ENCODE data around the gene ATP11C.

Gene ATP11C

DNA sequence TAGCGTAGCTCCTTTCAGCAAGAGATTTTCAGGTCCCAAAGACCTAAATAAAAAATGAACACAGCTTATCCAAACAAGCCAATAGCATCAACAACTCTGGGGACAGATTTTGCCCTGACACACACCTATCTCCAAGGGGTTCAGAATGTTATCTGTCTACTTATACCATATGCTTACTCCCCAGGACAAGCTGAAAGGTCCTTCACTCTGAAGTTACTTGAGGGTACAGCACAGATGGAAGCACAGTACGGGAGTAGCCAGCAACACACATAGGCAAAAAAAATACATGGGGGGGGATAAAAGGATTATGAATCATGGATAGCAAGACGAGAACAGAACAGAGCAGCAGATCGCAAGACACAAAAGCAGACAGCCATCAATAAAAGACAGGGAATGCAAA, 134.2 kb downstream of the ATP11C start:
- DNase-seq (ENCODE audit: low read depth) = no peak
- no peak overlapping the region for H3K4me3 ChIP-seq (ENCODE audit: low read depth, low read length)
- TF ChIP-seq, protein P1, sequence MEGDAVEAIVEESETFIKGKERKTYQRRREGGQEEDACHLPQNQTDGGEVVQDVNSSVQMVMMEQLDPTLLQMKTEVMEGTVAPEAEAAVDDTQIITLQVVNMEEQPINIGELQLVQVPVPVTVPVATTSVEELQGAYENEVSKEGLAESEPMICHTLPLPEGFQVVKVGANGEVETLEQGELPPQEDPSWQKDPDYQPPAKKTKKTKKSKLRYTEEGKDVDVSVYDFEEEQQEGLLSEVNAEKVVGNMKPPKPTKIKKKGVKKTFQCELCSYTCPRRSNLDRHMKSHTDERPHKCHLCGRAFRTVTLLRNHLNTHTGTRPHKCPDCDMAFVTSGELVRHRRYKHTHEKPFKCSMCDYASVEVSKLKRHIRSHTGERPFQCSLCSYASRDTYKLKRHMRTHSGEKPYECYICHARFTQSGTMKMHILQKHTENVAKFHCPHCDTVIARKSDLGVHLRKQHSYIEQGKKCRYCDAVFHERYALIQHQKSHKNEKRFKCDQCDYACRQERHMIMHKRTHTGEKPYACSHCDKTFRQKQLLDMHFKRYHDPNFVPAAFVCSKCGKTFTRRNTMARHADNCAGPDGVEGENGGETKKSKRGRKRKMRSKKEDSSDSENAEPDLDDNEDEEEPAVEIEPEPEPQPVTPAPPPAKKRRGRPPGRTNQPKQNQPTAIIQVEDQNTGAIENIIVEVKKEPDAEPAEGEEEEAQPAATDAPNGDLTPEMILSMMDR (IDR thresholded peaks at IDR 0.05; ENCODE audit: insufficient read depth, low read depth, low read length, missing control alignments) = no peak

DNA sequence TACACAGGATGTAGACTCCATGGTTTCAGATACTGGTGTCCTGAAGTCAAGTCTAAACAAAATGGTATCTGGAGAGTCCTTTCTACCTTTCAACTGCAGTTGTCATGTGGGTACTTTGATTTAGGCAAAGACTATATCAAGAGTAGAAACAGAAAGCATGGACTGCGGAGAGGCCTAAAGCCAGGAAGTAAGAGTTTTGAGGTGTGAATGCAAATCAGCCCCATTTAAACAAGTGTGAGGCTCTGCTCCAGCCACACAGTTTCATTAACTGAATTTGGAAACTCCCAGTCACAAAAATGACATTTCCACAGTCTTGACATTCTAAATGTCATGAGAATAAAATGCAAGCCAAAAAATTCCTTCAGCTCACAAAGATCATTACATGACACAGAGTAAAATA, 137.7 kb downstream of the ATP11C start:
- peak; percentile 79 for DNase-seq (ENCODE audit: low read depth)
- TF ChIP-seq, protein P1 (IDR thresholded peaks at IDR 0.05; ENCODE audit: insufficient read depth, low read depth, low read length, missing control alignments) = no peak
- no peak overlapping the region for H3K4me3 ChIP-seq (ENCODE audit: low read depth, low read length)

DNA sequence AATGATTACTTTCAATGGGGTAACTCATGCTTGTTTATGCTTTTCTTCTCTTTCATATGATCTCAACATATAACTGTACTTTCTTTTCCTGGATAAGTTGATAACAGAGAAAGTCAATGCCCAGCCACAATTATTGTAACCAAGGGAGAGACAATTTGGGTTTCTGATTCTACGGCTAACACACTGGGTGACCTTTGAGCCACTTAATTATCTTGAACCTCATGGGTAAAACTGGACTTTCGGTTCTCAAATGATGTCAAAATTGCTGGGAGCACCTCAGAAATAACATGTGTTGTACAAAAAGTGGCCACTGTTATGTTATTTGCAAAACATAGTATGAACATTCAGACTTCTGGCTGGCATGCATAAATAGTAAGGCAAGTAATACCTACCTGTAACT, 145.3 kb downstream of the ATP11C start:
- DNase-seq (ENCODE audit: low read depth) = no peak
- no peak overlapping the region for H3K4me3 ChIP-seq (ENCODE audit: low read depth, low read length)
- TF ChIP-seq, protein P1 (IDR thresholded peaks at IDR 0.05; ENCODE audit: insufficient read depth, low read depth, low read length, missing control alignments) = no peak

DNA sequence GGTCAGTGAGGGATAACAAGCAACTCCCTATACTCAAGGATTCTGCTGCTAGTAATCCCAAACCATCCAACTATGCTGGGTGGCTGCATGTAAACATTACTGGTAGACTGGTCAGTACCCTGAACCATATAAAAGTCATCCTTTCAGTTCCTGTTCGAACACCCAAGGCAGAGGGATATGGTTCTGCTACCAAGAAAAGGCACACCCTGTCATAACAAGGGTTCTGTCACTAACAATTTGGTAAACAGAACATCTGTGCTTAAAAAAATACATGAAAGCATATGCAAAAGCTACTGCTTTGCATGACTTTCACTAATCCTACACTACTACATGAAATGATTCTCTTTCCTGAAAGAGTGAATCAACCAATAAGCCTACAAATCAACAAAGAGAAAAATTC, 148.0 kb downstream of the ATP11C start:
- H3K4me3 ChIP-seq (ENCODE audit: low read depth, low read length) = no peak overlapping the region
- DNase-seq (ENCODE audit: low read depth) = peak; percentile 61
- TF ChIP-seq, protein P1 (IDR thresholded peaks at IDR 0.05; ENCODE audit: insufficient read depth, low read depth, low read length, missing control alignments) = no peak

DNA sequence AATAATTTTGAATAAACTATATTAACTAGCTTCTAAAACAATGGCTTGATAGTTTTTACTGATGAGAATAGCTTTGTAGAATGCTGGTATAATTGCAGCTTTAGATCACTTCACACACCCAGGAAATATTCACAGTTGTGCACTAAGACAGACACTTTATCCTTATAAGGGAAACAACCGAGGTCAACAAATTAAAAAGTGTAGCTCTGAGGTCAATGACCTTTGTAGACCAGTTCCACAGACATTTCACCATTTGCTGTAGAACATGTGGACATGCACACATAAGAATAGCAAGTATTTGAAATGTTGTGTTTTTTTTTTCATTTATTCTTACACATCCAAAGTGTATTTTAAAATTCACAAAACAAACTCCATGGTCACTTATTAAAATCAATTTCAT, 148.9 kb downstream of the ATP11C start:
- TF ChIP-seq, protein P1 (IDR thresholded peaks at IDR 0.05; ENCODE audit: insufficient read depth, low read depth, low read length, missing control alignments) = no peak
- DNase-seq (ENCODE audit: low read depth) = no peak
- no peak overlapping the region for H3K4me3 ChIP-seq (ENCODE audit: low read depth, low read length)

DNA sequence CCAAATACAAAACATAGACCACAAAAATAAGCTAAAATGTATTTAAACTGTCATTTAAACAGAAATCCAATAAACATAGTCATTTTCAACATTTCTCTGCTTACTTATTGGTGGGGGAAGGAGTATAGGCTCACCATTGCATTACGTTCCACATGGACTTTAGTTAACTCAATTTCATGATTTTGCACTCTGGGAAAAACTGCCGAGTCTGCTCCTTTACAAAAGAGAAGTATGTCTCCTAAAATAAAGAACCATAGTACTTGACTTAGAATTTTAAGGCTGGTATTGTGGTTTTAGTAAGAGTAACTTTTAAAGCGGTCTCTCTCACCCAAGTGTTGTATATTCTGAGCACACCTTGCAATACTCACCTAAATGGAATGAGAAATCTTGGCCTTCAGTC, 149.8 kb downstream of the ATP11C start:
- TF ChIP-seq, protein P1 (IDR thresholded peaks at IDR 0.05; ENCODE audit: insufficient read depth, low read depth, low read length, missing control alignments) = no peak
- no peak for DNase-seq (ENCODE audit: low read depth)
- no peak overlapping the region for H3K4me3 ChIP-seq (ENCODE audit: low read depth, low read length)

DNA sequence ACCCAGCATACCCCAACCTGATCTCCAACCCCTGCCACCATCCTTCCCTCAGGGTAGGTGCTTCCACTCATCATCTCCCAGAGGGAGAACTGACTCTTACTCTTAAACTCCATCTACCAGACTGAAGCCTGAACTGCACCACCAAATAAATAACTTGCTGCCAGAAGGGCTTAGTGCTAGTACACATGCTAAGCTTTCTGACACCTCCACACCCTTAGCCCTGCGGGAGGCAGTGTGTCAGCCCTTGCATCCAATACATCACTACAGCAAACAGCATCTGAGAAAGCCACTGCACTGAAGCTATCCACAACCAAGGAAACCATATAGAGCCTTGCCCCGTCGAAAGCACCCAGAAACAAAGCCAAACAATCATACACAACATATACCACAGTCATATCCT, 156.3 kb downstream of the ATP11C start:
- TF ChIP-seq, protein P1 (IDR thresholded peaks at IDR 0.05; ENCODE audit: insufficient read depth, low read depth, low read length, missing control alignments) = no peak
- DNase-seq (ENCODE audit: low read depth) = no peak
- H3K4me3 ChIP-seq (ENCODE audit: low read depth, low read length) = no peak overlapping the region
